DND-41 (cell line): ENCODE results near the gene RASSF8.

Experiments
- ATAC-seq: fragments of 200-7000 bp; cut with Tn5 transposase; 3 replicates; pipeline ENCODE4 v1.9.1; 2021; ENCODE audit warnings: low read depth; ENCODE audit not compliant: insufficient read depth
- DNase-seq: peaks from one replicate; pipeline ENCODE4 v3.0.0-alpha.2; 2020
- H2AFZ ChIP-seq: 2 replicates; pipeline ENCODE4 v1.6.0; 2012; ENCODE audit warnings: low read depth, low read length
- H3K27ac ChIP-seq: 2 replicates; pipeline ENCODE4 v1.5.1; 2012; ENCODE audit warnings: low read length, inconsistent platforms
- H3K27me3 ChIP-seq: fragments of 200-600 bp; sonication (generic); 2 replicates; pipeline ENCODE4 v1.6.0; 2012; ENCODE audit warnings: low read length, mild to moderate bottlenecking, inconsistent platforms; ENCODE audit not compliant: insufficient read depth, poor library complexity
- H3K36me3 ChIP-seq: 2 replicates; pipeline ENCODE4 v1.5.1; 2012; ENCODE audit warnings: low read length, inconsistent platforms; ENCODE audit not compliant: insufficient read depth
- H3K4me1 ChIP-seq: 2 replicates; pipeline ENCODE4 v1.5.1; 2012; ENCODE audit warnings: mild to moderate bottlenecking, low read length; ENCODE audit not compliant: insufficient read depth
- H3K4me2 ChIP-seq: 2 replicates; pipeline ENCODE4 v1.6.0; 2012; ENCODE audit warnings: mild to moderate bottlenecking, moderate library complexity, low read length, inconsistent platforms; ENCODE audit not compliant: insufficient read depth
- H3K4me3 ChIP-seq, 2 experiments: fragments of 200-600 bp in 1 of 2; shearing (Covaris generic) in 1 of 2; 2 replicates each; pipeline ENCODE4 v1.5.1; 2012 to 2016; ENCODE audit warnings: inconsistent platforms in 2 of 2, low read length in 2 of 2, mild to moderate bottlenecking in 2 of 2, low read depth in 1 of 2, moderate library complexity in 1 of 2
- H3K79me2 ChIP-seq: 2 replicates; pipeline ENCODE4 v1.6.0; 2012; ENCODE audit warnings: low read length, inconsistent platforms; ENCODE audit not compliant: insufficient read depth
- H3K9ac ChIP-seq: 2 replicates; pipeline ENCODE4 v1.6.0; 2012; ENCODE audit warnings: low read depth, mild to moderate bottlenecking, inconsistent platforms, low read length, moderate library complexity
- H3K9me3 ChIP-seq: 2 replicates; pipeline ENCODE4 v1.5.1; 2012; ENCODE audit warnings: low read length, moderate library complexity, mild to moderate bottlenecking, inconsistent platforms; ENCODE audit not compliant: insufficient read depth, severe bottlenecking
- H4K20me1 ChIP-seq: 2 replicates; pipeline ENCODE4 v1.6.0; 2012; ENCODE audit warnings: low read length; ENCODE audit not compliant: insufficient read depth
- CTCF ChIP-seq: IDR thresholded peaks from 2 replicates; pipeline ENCODE4 v1.5.1; 2012; ENCODE audit warnings: borderline replicate concordance, low read length, moderate library complexity, mild to moderate bottlenecking; ENCODE audit not compliant: poor library complexity, severe bottlenecking; ENCODE audit errors: extremely low read depth
- EZH2 ChIP-seq: IDR thresholded peaks from 3 replicates; pipeline ENCODE4 v1.6.1; 2012; ENCODE audit warnings: borderline replicate concordance, low read depth, mild to moderate bottlenecking, moderate library complexity, low read length, inconsistent platforms; ENCODE audit not compliant: severe bottlenecking

Gene RASSF8

GRCh38 chr12:26113853-26114719 is 155.6 kb downstream of the RASSF8 start:
- Histone ChIP-seq H3K36me3 (no peaks in the 10 kb centered on the region), H3K4me2 (peak overlapping the region; percentile 78), H4K20me1 (no peaks in the 10 kb centered on the region), H3K4me3 (peak overlapping the region; percentile 15 to 56; a peak in 3 of 4 replicates), H3K9ac (peak overlapping the region; percentile 49), H3K27me3 (peaks cover 47% of the 10 kb centered on the region), H3K79me2 (no peaks in the 10 kb centered on the region), H3K27ac (no peak overlapping the region; the same call in 1 of the 2 replicates), H3K9me3 (no peaks in the 10 kb centered on the region), H2AFZ (peak overlapping the region; percentile 72), H3K4me1 (peaks cover 21% of the 10 kb centered on the region)
- TF ChIP-seq CTCF = peak; percentile 22
- TF ChIP-seq EZH2 = no peak
- DNase-seq (peak; percentile 86), ATAC-seq (peak; percentile 92)

GRCh38 chr12:26114720-26115401 is 156.4 kb downstream of the RASSF8 start:
- Histone ChIP-seq H3K9me3 (no peaks in the 10 kb centered on the region), H3K27ac (no peak overlapping the region), H3K27me3 (peaks cover 50% of the 10 kb centered on the region), H3K9ac (peak overlapping the region; percentile 49), H3K36me3 (no peaks in the 10 kb centered on the region), H3K4me1 (peaks cover 21% of the 10 kb centered on the region), H3K4me3 (peak overlapping the region in 1 of 2 experiments; percentile 56; a peak in 2 of 4 replicates), H4K20me1 (no peaks in the 10 kb centered on the region), H3K79me2 (no peaks in the 10 kb centered on the region), H3K4me2 (peak overlapping the region; percentile 78), H2AFZ (peak overlapping the region; percentile 72)
- ATAC-seq = no peak
- TF ChIP-seq EZH2 = no peak
- no peak for TF ChIP-seq CTCF
- no peak for DNase-seq

GRCh38 chr12:26116829-26117715 is 158.6 kb downstream of the RASSF8 start:
- no peak for TF ChIP-seq EZH2
- no peak for TF ChIP-seq CTCF
- no peak overlapping the region for H3K4me3 ChIP-seq
- H4K20me1 ChIP-seq = no peaks in the 10 kb centered on the region; the same call in 1 of the 2 replicates
- no peaks in the 10 kb centered on the region for H3K79me2 ChIP-seq
- H3K36me3 ChIP-seq = no peaks in the 10 kb centered on the region
- peaks cover 26% of the 10 kb centered on the region for H3K4me1 ChIP-seq
- H3K27ac ChIP-seq = no peak overlapping the region
- no peak overlapping the region for H2AFZ ChIP-seq
- DNase-seq (no peak), ATAC-seq (no peak)
- no peaks in the 10 kb centered on the region for H3K9me3 ChIP-seq
- H3K4me2 ChIP-seq = no peak overlapping the region
- H3K9ac ChIP-seq = no peak overlapping the region
- H3K27me3 ChIP-seq = peaks cover 62% of the 10 kb centered on the region
